Mesothelial cell of epicardium (in vitro differentiated cells): ENCODE measurements around the gene KRTCAP2. TPM values are rescaled to one million over a fixed set of nuclear protein-coding genes. Genes with fewer than 3 reads are reported as not detected.

ENCODE experiments used
- DNase-seq, 2 experiments: peaks; one replicate each; pipeline ENCODE4 v3.0.0; 2021; ENCODE audit warnings: low spot score in 2 of 2; ENCODE audit not compliant: unreplicated experiment in 2 of 2
- H3K27ac Mint-ChIP-seq: 2 replicates; pipeline ENCODE4 v1.8.0; 2021; ENCODE audit warnings: mixed read lengths
- H3K27me3 Mint-ChIP-seq: 2 replicates; pipeline ENCODE4 v1.8.0; 2021; ENCODE audit warnings: low read depth, mixed read lengths
- H3K36me3 Mint-ChIP-seq: 2 replicates; pipeline ENCODE4 v1.8.0; 2021; ENCODE audit warnings: mixed read lengths
- H3K4me1 Mint-ChIP-seq: 2 replicates; pipeline ENCODE4 v1.8.0; 2021; ENCODE audit warnings: mixed read lengths
- H3K4me3 Mint-ChIP-seq: 2 replicates; pipeline ENCODE4 v1.8.0; 2021; ENCODE audit warnings: mild to moderate bottlenecking, moderate library complexity, mixed read lengths
- H3K9me3 Mint-ChIP-seq: 2 replicates; pipeline ENCODE4 v1.8.0; 2021; ENCODE audit warnings: mixed read lengths
- CTCF ChIP-seq: fragments of 200-600 bp; sonication (generic); IDR thresholded peaks from one replicate; pipeline ENCODE4 v1.5.0; 2021; ENCODE audit warnings: antibody characterized with exemption; ENCODE audit not compliant: unreplicated experiment
- total RNA-seq: library from RNA; stranded (reverse); gene quantifications from 3 replicates; pipeline ENCODE4 v1.2.1, GENCODE V29; 2021

The KRTCAP2 gene
- total RNA-seq, 1 donor from 2014 or later, result 120 TPM

GRCh38 chr1:155121249-155121648 lies 51.9 kb downstream of the KRTCAP2 start:
- no peak for TF ChIP-seq CTCF
- Mint-ChIP-seq H3K9me3 (no peaks in the 10 kb centered on the region), H3K27ac (peak overlapping the region; percentile 6), H3K4me1 (peaks cover 25% of the 10 kb centered on the region), H3K4me3 (no peak overlapping the region), H3K36me3 (no peaks in the 10 kb centered on the region), H3K27me3 (peaks cover 18% of the 10 kb centered on the region)
- no peak for DNase-seq

- Mint-ChIP-seq H3K4me1 (peaks cover 19% of the 10 kb centered on the region), H3K27me3 (peaks cover 15% of the 10 kb centered on the region), H3K36me3 (no peaks in the 10 kb centered on the region), H3K9me3 (no peaks in the 10 kb centered on the region), H3K27ac (no peak overlapping the region), H3K4me3 (no peak overlapping the region)
- DNase-seq, result no peak
- TF ChIP-seq CTCF, result no peak
These were observed 52.9 kb downstream of the KRTCAP2 start for GRCh38 chr1:155120253-155120652.

Other genes with a start within 250 kb of the KRTCAP2 start
- 19.7 to 21.2 TPM (median 20.5 TPM) in 3 replicates for gene PMVK, start 236.6 kb downstream of the KRTCAP2 start, total RNA-seq
- 53.8 to 56.2 TPM (median 56.2 TPM) in 3 replicates for gene PBXIP1, start 217.2 kb downstream of the KRTCAP2 start, total RNA-seq
- 43.8 to 47.3 TPM (median 44.6 TPM) in 3 replicates for gene PYGO2, start 211.5 kb downstream of the KRTCAP2 start, total RNA-seq
- 115 to 132 TPM (median 117 TPM) in 3 replicates for gene SHC1, start 202.6 kb downstream of the KRTCAP2 start, total RNA-seq
- gene CKS1B, start 198.6 kb downstream of the KRTCAP2 start, total RNA-seq, result 64.0 to 70.9 TPM (median 68.2 TPM) in 3 replicates
- 46.8 to 49.6 TPM (median 48.3 TPM) in 3 replicates for gene FLAD1, start 190.0 kb downstream of the KRTCAP2 start, total RNA-seq
- gene LENEP, start 179.7 kb downstream of the KRTCAP2 start, total RNA-seq, result 0.49 to 1.3 TPM (median 0.87 TPM) in 3 replicates
- gene ZBTB7B, start 170.5 kb downstream of the KRTCAP2 start, total RNA-seq, result 19.9 to 21.7 TPM (median 21.7 TPM) in 3 replicates
- 1.8 to 2.9 TPM (median 1.9 TPM) in 3 replicates for gene DCST2, start 139.5 kb downstream of the KRTCAP2 start, total RNA-seq
- 0.58 TPM in 1 of 3 replicates, not detected in the others for gene DCST1, start 139.5 kb downstream of the KRTCAP2 start, total RNA-seq
- gene ADAM15, start 122.0 kb downstream of the KRTCAP2 start, total RNA-seq, result 32.7 to 36.1 TPM (median 36.1 TPM) in 3 replicates
- 30.8 to 31.2 TPM (median 30.9 TPM) in 3 replicates for gene EFNA4, start 109.6 kb downstream of the KRTCAP2 start, total RNA-seq
- 14.6 to 17.8 TPM (median 15.4 TPM) in 3 replicates for gene EFNA3, start 94.5 kb downstream of the KRTCAP2 start, total RNA-seq
- gene EFNA1, start 45.4 kb downstream of the KRTCAP2 start, total RNA-seq, result 92.4 to 94.8 TPM (median 93.1 TPM) in 3 replicates
- 25.6 to 33.5 TPM (median 25.9 TPM) in 3 replicates for gene SLC50A1, start 37.5 kb downstream of the KRTCAP2 start, total RNA-seq
- 49.7 to 60.9 TPM (median 54.1 TPM) in 3 replicates for gene DPM3, start 32.8 kb downstream of the KRTCAP2 start, total RNA-seq
- 5.7 to 6.6 TPM (median 6.3 TPM) in 3 replicates for gene TRIM46, start 545 bp upstream of the KRTCAP2 start, total RNA-seq
- gene THBS3, start 34.6 kb upstream of the KRTCAP2 start, total RNA-seq, result 53.1 to 57.9 TPM (median 54.0 TPM) in 3 replicates
- gene MTX1, start 35.4 kb upstream of the KRTCAP2 start, total RNA-seq, result 33.9 to 35.7 TPM (median 33.9 TPM) in 3 replicates
- gene ENTREP3, start 82.2 kb upstream of the KRTCAP2 start, total RNA-seq, result 51.9 to 56.1 TPM (median 56.0 TPM) in 3 replicates
- gene SCAMP3, start 89.1 kb upstream of the KRTCAP2 start, total RNA-seq, result 46.8 to 50.5 TPM (median 49.8 TPM) in 3 replicates
- gene CLK2, start 100.2 kb upstream of the KRTCAP2 start, total RNA-seq, result 104 to 108 TPM (median 105 TPM) in 3 replicates
- 12.9 to 13.6 TPM (median 13.1 TPM) in 3 replicates for gene HCN3, start 104.2 kb upstream of the KRTCAP2 start, total RNA-seq
- 0.11 TPM in 1 of 3 replicates, not detected in the others for gene PKLR, start 128.1 kb upstream of the KRTCAP2 start, total RNA-seq
- 153 to 166 TPM (median 162 TPM) in 3 replicates for gene FDPS, start 135.6 kb upstream of the KRTCAP2 start, total RNA-seq
- gene RUSC1, start 147.6 kb upstream of the KRTCAP2 start, total RNA-seq, result 55.0 to 57.0 TPM (median 55.5 TPM) in 3 replicates